Esophagus muscularis mucosa (tissue), 4 donors: ENCODE measurements around the gene SLC16A14. TPM values are rescaled to one million over a fixed set of nuclear protein-coding genes. Genes with fewer than 3 reads are reported as not detected.
"Not testable (repeated sequence)": the region's sequence is repeated elsewhere in the genome, so short reads cannot be mapped to it uniquely, and the experiment has no call there.

ENCODE experiments used
- DNase-seq: peaks from one replicate; pipeline ENCODE4 v3.0.0-alpha.2; 2017; ENCODE audit errors: extremely low spot score
- H3K27ac ChIP-seq, 4 donors: fragments of 200-600 bp; sonication (generic); replicated peaks in 1 of 4; 1 replicate in 3 of 4; 2 replicates in 1 of 4; pipeline ENCODE4 v1.5.1; 2016 to 2019; ENCODE audit warnings: mild to moderate bottlenecking in 1 of 4
- H3K27me3 ChIP-seq, 4 donors: fragments of 200-600 bp; sonication (generic); one replicate each; pipeline versions ENCODE4 v1.5.1 to v1.6.0; 2016 to 2019
- H3K36me3 ChIP-seq, 4 donors: fragments of 200-600 bp; sonication (generic); one replicate each; pipeline ENCODE4 v1.5.1; 2016 to 2019
- H3K4me1 ChIP-seq, 4 donors: fragments of 200-600 bp; sonication (generic); one replicate each; pipeline ENCODE4 v1.5.1; 2016 to 2019
- H3K4me3 ChIP-seq, 4 donors: fragments of 200-600 bp; sonication (generic); 1 replicate in 2 of 4; 2 replicates in 2 of 4; pipeline ENCODE4 v1.5.1; 2016 to 2019; ENCODE audit warnings: mild to moderate bottlenecking in 4 of 4, moderate library complexity in 1 of 4
- H3K9me3 ChIP-seq, 4 donors: fragments of 200-600 bp; sonication (generic); 1 replicate in 3 of 4; 2 replicates in 1 of 4; pipeline ENCODE4 v1.5.1; 2016 to 2019
- EP300 ChIP-seq: sonication (generic); formaldehyde crosslinking; IDR thresholded peaks from one replicate; pipeline ENCODE4 v1.6.1; 2017; ENCODE audit warnings: antibody characterized with exemption
- POLR2A ChIP-seq: fragments of 450-650 bp; IDR thresholded peaks from one replicate; pipeline ENCODE4 v1.6.1; 2017; ENCODE audit warnings: antibody characterized with exemption, moderate library complexity, mild to moderate bottlenecking, low read depth
- POLR2AphosphoS5 ChIP-seq, 2 donors: sonication (generic); formaldehyde crosslinking; IDR thresholded peaks; one replicate each; pipeline ENCODE4 v1.6.1; 2017; ENCODE audit warnings: antibody characterized with exemption in 2 of 2
- WGBS: methylation state at CpG from one replicate; pipeline ENCODE4 v1.1.5; 2018; 5-methylcytosine and 5-hydroxymethylcytosine counted together
- intact Hi-C: fragments of 100-400 bp; cut with DNase I; formaldehyde crosslinking; loops from one replicate; pipeline ENCODE4 v1.15.1; 2023
- total RNA-seq, 4 donors: library from RNA; depleted of rRNA; stranded (reverse); fragments of >200 nt; gene quantifications; one replicate each; pipeline versions ENCODE4 v1.1.0 to v1.2.1, GENCODE V29; 2016
- TF ChIP-seq, protein P1 (sequence below), 3 experiments: fragments of 200-600 bp in 2 of 3; fragments of 450-650 bp in 1 of 3; sonication (generic) in 2 of 3; IDR thresholded peaks; one replicate each; pipeline ENCODE4 v1.5.1; 2017 to 2019; ENCODE audit warnings: antibody characterized with exemption in 3 of 3, mild to moderate bottlenecking in 2 of 3, moderate library complexity in 1 of 3

The SLC16A14 gene, protein sequence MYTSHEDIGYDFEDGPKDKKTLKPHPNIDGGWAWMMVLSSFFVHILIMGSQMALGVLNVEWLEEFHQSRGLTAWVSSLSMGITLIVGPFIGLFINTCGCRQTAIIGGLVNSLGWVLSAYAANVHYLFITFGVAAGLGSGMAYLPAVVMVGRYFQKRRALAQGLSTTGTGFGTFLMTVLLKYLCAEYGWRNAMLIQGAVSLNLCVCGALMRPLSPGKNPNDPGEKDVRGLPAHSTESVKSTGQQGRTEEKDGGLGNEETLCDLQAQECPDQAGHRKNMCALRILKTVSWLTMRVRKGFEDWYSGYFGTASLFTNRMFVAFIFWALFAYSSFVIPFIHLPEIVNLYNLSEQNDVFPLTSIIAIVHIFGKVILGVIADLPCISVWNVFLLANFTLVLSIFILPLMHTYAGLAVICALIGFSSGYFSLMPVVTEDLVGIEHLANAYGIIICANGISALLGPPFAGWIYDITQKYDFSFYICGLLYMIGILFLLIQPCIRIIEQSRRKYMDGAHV
- 1 to 10 TPM; 1.7 to 2.8 (median 2.3) TPM for total RNA-seq

DNA sequence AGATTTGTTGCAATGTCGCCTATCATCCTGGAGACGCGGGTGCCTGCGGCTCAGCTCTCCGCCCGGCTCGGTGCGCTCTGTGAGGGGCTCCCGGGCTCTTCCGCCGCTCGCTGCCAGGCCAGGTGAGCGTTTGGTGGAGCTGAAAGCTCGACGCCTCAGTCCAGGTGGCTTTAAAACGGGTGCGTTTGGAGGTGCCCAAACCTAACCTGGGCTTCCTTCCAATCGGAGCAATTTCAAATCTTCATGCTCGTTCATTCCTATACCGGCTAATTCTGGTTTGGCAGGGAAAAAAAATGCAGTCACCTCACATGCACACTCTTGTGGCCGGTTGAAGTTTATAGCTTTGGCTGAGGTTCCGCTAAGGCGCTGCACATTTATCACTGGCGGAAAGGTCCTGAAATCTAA is at the start of gene SLC16A14:
Gene SLC16A14 (minus strand): TSS at position 274 of the 405 bp plus-strand sequence. CDS start 9,572 bp downstream, outside the sequence.
- no peaks in the 10 kb centered on the region for H3K36me3 ChIP-seq
- peaks cover 8 to 28% (median 19%) of the 10 kb centered on the region in 4 donors for H3K4me1 ChIP-seq
- no peak for TF ChIP-seq POLR2A
- TF ChIP-seq, protein P1, sequence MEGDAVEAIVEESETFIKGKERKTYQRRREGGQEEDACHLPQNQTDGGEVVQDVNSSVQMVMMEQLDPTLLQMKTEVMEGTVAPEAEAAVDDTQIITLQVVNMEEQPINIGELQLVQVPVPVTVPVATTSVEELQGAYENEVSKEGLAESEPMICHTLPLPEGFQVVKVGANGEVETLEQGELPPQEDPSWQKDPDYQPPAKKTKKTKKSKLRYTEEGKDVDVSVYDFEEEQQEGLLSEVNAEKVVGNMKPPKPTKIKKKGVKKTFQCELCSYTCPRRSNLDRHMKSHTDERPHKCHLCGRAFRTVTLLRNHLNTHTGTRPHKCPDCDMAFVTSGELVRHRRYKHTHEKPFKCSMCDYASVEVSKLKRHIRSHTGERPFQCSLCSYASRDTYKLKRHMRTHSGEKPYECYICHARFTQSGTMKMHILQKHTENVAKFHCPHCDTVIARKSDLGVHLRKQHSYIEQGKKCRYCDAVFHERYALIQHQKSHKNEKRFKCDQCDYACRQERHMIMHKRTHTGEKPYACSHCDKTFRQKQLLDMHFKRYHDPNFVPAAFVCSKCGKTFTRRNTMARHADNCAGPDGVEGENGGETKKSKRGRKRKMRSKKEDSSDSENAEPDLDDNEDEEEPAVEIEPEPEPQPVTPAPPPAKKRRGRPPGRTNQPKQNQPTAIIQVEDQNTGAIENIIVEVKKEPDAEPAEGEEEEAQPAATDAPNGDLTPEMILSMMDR (IDR thresholded peaks at IDR 0.05) = peak in 2 of 3 experiments; percentile 26 to 37
- intact Hi-C loops = loop anchor here (5.0 kb wide), 1 partner anchor 89 kb away; no protein-coding TSS in a partner anchor
- DNase-seq = no peak
- no peaks in the 10 kb centered on the region for H3K27me3 ChIP-seq
- no peaks in the 10 kb centered on the region for H3K9me3 ChIP-seq
- peak within 1 kb of the TSS; percentile 52 to 78 (median 70) for H3K27ac ChIP-seq
- WGBS = 14% methylated on average over 19 of the region's 24 CpGs
- H3K4me3 ChIP-seq = peak within 1 kb of the TSS; percentile 64 to 82 (median 75)

DNA sequence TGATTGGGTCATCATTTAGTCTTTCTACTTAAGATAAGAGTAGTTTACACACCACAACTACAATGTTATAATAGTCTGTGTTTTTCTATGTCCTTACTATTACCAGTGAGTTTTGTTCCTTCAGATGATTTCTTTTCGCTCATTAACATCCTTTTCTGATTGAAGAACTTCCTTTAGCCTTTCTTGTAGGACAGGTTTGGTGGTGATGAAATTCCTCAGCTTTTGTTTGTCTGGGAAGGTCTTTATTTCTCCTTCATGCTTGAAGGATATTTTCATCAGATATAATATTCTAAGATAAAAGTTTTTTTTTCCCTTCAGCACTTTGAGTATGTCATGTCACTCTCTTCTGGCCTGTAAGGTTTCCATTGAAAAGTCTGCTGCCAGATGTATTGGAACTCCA is 38.0 kb upstream of the SLC16A14 start:
- intact Hi-C loops = no loop called here
- Histone ChIP-seq H3K9me3 (peaks cover 0 to 9% (median 4%) of the 10 kb centered on the region in 4 donors), H3K4me1 (no peaks in the 10 kb centered on the region), H3K4me3 (no peak overlapping the region), H3K27ac (no peak overlapping the region), H3K36me3 (no peaks in the 10 kb centered on the region), H3K27me3 (no peaks in the 10 kb centered on the region)
- DNase-seq = no peak
- WGBS = 45% methylated on average over 1 of the region's 1 CpG
- TF ChIP-seq EP300 (no peak), POLR2A (no peak), POLR2AphosphoS5 (IDR thresholded peaks at IDR 0.05) (no peak)
- TF ChIP-seq, protein P1 (IDR thresholded peaks at IDR 0.05) = no peak

DNA sequence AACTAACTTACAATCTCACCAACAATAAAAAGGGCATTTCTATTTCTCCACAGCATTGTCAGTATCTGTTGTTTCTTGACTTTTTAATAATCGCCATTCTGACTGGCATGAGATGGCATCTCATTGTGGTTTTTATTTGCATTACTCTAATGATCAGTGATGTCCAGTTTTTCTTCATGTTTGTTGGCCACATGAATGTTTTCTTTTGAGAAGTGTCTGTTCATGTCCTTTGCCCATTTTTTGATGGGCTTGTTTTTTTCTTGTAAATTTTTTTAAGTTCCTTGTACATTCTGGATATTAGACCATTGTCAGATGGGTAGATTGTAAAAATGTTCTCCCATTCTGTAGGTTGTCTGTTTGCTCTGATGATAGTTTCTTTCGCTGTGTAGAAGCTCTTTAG is 33.2 kb upstream of the SLC16A14 start:
- H3K4me1 ChIP-seq, H3K4me3 ChIP-seq, DNase-seq, H3K9me3 ChIP-seq, H3K27ac ChIP-seq, H3K27me3 ChIP-seq, H3K36me3 ChIP-seq, intact Hi-C loops: not testable (repeated sequence)
- 85% methylated on average over 2 of the region's 2 CpGs for WGBS

DNA sequence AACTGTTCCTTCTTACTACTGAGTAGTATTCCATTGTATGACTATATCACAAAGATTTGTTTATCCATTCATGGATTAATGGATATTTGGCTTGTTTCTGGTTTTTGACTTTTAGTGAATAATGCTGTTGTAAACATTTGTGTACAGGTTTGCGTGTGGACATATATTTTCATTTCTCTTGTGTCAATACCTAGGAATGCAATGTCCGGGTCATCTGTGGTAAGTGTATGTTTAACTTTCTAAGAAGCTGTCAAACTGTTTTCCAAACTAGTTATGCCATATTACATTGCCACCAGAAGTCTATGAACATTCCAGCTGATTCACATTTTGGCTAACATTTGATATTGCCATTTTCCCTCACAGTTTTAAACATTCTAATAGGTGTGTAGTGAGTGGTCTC is 29.1 kb upstream of the SLC16A14 start:
- Histone ChIP-seq H3K9me3 (peaks cover 0 to 11% (median 4%) of the 10 kb centered on the region in 4 donors), H3K4me3 (no peak overlapping the region), H3K4me1 (no peaks in the 10 kb centered on the region), H3K27me3 (no peaks in the 10 kb centered on the region), H3K27ac (no peak overlapping the region), H3K36me3 (no peaks in the 10 kb centered on the region)
- TF ChIP-seq EP300 (no peak), POLR2A (no peak), POLR2AphosphoS5 (IDR thresholded peaks at IDR 0.05) (no peak)
- TF ChIP-seq, protein P1 (IDR thresholded peaks at IDR 0.05) = no peak
- no peak for DNase-seq
- 43% methylated on average over 2 of the region's 2 CpGs for WGBS
- intact Hi-C loops = no loop called here

DNA sequence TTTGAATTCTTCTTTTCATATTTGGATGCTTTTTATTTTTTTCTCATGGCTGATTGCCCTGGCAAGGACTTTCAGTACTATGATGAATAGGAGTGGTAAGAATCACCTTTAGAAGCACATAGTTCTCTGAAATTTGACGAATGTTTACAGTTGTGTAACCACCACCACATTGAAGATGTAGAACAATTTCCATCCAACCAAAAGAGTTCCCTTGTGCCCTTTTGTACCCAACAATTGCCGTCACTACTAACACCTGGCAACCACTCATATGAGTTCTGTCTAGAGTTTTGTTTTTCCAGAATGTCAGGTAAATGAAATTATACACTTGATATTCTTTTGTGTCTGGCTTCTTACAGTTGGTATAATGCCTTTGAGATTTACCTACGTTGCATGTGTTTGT is 28.7 kb upstream of the SLC16A14 start:
- Histone ChIP-seq H3K4me3 (no peak overlapping the region), H3K36me3 (no peaks in the 10 kb centered on the region), H3K27me3 (no peaks in the 10 kb centered on the region), H3K27ac (no peak overlapping the region), H3K4me1 (no peaks in the 10 kb centered on the region), H3K9me3 (peaks cover 0 to 11% (median 4%) of the 10 kb centered on the region in 4 donors)
- intact Hi-C loops = no loop called here
- WGBS = 81% methylated on average over 3 of the region's 3 CpGs
- TF ChIP-seq EP300 = no peak
- TF ChIP-seq POLR2AphosphoS5 (IDR thresholded peaks at IDR 0.05) = no peak
- TF ChIP-seq POLR2A = no peak
- no peak for DNase-seq
